HG03520 (cell line): ENCODE results near the gene TLE3.

Source experiments
- ATAC-seq: cut with Tn5 transposase; IDR thresholded peaks from one replicate; pipeline ENCODE4 v1.9.1; 2021; ENCODE audit warnings: mild to moderate bottlenecking, moderate library complexity; ENCODE audit not compliant: unreplicated experiment

The TLE3 gene

GRCh38 chr15:70066004-70066403 is 31.7 kb downstream of the TLE3 start:
- no peak for ATAC-seq

GRCh38 chr15:70065006-70065722 is 32.6 kb downstream of the TLE3 start:
- no peak for ATAC-seq

DNA sequence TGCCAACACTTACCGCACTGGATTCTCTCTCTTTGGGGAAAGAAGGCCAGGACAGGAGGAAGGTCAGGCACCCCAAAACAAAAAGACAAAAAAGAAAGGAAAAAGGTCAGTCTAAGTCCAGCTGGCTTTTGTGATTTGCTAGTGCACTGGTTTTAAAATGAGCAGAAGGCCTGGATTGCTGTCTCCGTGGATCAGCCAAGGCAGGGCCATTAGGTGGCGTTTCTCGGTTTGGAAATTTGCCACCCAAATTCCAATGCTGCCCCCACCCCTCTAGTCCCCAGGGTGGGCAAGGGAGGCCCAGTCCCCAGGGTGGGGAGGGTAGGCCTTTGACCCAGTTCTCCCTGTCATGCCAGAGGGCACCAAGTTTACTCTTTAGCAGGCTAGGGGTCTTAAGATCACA is 33.3 kb downstream of the TLE3 start:
- no peak for ATAC-seq

DNA sequence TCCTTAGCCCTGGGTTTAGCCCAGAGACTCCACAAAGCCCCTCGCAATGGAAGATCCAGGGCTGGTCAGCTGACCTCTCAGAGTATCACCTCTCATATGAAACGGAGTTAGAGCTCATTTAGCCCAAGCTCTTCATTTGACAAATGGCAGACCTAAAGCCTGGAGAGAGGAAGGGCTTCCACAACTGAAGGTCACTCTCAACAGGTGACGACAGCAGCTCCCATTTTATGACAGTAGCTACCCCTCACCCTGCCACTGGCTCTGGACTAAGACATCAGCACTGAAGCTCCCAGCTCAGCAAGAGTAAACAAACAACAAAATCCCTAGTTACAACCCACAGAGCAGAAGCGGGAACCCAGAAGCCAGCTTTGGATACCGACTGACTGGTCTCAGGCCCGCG is 33.7 kb downstream of the TLE3 start:
- ATAC-seq, result no peak

DNA sequence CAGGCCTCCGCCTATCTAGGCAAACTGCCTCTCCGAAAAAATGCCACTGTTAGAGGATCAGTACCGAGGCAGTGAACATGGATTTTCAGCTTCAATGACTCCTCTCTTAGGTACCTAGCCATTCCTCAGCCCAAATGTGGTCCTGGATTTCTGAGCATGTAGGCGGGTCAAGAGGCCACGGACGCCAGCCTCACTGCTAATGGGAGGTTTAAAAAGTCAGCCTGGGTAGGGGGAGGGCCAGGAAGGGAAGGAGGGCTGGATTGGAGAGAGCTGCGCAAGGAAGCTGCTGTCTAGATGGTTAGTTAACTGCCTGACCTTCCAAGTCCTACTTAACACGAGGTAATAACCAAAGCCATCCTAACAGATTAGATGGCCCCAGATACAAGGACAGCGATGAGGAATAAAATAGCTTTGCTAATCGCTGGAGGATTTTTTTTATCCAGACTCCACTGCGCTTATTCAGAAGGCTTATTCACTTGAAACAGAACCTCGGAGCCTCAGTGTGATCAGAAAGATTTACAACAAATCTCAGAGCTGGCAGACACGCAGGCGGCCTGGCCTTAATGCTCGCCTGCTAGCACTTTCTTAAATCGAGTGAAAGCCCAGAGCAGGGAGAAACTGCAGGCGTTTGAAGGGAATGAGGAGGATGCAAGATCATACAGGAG is 34.3 kb downstream of the TLE3 start:
- ATAC-seq, result no peak

- no peak for ATAC-seq
Measured at GRCh38 chr15:70062321-70062956, 35.3 kb downstream of the TLE3 start.

DNA sequence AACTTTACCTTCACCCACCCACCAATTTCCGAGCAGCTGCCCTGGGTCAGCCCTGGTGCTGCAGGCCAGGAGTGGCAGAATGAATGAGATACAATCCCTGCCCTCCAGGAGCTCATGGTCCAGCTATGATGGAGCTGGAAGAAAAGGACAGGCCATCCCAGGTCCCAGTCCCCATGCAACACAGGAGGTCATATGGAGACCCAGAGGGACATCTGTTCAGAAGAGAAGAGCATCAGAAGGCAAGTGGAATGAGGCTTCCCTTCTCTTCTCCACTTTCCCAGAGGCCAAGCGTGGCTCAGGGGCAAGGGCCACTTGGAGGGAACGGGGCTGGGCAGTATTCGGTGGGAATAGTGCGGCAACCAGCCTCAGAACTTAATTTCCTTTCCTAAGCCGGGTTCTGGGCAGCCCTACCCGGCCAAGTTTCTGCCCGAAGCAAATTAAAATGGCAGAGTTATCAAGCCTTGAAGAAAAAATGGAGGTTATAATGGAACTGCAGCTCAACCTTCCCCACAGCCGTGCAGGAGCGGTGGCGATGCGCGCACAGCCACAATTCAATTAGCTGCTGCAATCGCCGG is 35.9 kb downstream of the TLE3 start:
- no peak for ATAC-seq

DNA sequence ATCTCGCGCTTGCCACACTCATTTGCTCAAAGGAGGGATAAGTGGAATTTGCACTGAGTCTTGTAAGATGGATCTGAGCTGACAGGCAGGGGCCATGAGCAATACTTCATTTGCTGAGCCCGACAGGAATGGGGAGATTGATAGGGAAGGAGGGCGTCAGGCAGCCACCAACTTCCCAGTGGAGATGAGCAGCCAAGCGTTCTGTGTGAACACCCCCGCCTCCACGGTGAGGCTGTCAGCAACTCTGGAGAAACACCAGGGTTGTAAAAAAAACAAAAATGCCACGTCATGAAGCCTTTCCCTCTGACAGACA is 36.8 kb downstream of the TLE3 start:
- ATAC-seq, result no peak

DNA sequence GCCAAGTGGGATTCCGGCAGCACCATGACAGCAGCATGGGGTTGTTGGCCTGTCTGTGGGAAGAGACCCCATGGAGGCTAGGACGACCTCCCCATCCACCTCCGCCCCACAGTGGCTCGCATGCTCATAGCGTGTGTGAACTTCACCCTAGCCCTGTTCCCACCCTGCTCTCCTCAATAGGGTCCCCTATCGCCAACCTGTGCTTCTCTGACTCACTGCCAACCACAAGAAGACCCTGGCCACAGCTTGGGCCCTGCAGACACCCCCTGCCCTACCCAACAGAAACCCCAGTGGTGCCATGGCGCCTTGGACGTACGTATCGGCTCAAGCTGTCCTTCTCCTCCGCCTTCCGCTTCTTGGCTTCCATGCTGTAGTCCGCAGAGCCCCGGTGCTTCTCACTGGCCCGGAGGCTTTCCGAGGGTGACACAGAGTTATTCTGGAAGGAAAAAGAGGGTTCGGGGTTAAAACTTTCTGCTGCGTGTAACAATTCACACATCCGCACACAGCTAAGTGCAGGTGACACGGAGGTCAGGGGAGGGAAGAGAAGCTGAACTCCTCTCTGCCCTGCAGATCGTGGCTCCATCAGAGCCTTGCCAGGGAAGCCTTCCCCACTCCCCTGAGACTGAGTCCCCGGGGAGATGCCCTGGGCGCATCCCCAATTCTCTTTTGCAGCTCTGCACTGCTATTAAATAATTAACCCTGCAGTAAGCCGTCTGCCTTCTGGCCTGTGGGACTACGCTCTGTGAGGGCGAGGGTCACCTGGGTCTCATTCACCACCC is 37.3 kb downstream of the TLE3 start:
- no peak for ATAC-seq

DNA sequence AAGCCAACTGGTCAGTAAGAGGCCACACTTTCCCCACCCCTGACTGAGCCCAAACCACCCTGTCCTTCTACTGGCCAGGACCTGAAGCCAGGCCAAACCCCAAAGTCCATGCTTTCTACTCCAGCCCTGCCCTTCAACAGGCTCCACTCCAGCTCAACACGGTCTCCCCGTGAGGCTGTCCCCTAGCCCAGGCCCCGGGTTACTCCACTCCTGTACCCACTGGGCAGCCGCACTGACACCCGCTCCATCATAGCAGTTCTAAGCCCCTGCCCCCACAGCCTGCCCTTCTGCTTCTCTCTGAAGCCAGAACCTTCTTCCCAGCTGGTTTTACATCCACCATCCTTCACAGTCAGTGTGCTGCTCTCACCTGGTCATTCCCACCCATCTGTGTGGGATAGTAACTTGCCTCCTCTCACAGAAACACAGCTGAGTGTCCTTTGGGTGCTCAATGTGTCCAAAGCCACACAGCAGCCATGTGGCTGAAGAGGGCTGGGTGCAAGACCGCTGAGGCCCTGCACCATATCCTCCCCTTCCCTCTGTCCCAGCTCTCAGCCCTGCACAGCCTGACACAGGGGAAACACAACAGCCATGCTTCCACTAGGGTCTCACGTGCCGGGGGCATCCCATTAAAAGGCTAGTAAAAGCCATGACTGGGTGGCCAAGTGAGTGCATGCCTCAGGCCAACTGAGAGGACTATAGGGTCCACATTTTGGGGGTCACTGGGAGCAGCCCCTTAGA is 38.1 kb downstream of the TLE3 start:
- ATAC-seq, result no peak

GRCh38 chr15:70058642-70059360 is 38.9 kb downstream of the TLE3 start:
- ATAC-seq, result no peak

DNA sequence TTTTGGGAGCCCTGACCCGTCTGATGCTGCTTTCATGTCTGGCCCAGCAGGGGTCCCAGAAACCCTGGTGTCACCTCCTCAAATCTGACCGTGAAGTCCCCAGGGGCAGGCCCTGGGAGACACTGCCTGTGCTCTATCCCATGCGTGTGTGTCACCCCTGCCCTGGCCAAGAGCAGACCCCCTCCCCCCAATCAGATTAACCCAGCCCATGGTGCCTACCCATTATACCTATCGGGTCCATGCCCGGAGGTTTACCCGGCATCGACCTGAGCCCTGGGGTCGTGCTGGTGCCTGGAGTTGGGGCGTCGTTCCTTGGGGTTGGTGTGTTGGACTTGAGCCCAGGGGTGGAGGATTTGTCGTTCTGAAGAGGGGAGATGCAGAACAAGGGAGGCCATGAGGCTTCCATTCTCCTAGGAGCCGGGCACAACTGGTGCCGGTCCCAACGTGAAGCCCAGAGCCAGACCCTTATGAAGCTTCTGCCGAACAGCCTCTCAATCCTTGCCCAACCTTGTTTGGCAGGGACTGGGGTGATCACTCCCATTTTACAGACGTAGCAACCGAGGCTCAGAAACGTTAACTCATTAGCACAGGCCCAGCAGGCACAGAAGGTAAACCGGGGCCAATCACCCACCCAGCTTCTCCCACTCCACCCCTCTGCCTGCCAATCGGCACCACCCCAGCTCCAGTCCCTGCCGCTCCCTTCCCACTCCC is 39.6 kb downstream of the TLE3 start:
- no peak for ATAC-seq

DNA sequence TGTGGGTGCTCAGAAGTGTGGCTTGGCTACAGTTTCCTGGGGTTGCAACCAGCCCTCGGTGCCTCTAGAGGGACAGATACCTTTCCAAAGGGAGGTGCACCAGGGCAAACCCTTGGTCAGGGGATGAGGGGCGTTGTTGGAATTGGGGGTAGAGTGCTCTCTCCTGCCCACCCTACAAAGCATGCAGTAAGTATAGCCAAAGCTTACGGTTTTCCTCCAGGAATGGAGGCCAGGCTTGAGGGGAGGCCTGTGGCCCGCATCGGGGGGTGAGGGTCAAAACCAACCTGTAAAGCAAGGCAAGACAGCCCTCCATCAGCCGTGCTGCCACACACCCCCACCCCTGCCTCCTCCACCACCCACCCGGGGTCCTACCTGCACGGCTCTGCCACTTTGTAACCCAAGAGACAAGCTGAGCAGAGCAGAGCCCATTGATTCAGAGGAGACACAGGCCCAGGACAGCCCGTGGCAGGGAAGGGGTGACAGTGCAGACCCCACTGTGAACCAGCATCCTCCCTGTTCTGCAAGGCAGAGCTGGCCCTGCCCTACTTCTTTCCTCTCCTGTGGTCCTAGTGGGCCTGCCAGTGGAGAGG is 41.5 kb downstream of the TLE3 start:
- ATAC-seq, result no peak

DNA sequence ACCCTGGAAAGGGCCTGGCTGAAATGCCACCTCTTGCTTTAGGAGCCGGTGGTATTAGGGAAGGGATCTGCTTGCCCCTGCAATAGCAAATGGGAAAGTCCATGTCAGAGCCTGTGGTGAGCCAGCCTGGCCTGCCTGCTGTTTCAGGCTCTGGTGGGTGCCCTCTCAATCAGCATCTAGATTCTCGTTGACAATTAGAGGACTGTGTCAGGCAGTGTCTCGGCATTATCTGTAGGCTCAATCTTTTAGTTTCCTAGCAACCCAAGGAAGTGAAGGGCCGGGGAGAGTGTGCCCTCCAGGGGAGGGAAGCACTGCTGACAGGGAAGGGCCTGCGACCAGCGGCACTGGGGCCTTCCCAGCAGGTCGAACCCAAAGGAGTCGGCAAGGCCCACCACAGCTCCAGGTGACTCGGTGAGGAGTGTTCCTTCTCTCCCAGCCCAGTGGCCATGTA is 42.1 kb downstream of the TLE3 start:
- ATAC-seq, result no peak

- ATAC-seq, result no peak
Measured at GRCh38 chr15:70054884-70055387, 42.8 kb downstream of the TLE3 start.

DNA sequence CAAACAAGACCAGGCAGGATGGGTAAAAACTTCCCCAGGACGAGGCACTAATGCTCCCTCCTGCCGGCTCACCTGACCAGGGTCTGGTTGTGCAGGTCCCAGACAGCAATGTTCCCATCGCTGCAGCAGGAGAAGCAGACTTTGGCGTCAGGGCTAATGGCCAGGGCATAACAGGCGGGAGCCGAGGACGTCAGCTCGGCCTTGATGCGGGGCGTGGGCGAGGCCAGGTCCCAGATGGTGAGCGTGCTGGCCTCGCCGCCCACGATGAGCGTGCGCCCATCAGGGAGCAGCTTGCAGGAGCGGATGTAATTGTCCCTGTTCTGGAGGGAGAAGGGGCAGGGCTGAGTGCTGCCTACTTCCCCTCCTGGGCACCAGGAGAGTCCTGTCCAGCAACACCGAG is 43.4 kb downstream of the TLE3 start:
- no peak for ATAC-seq

GRCh38 chr15:70053716-70054229 is 43.9 kb downstream of the TLE3 start:
- no peak for ATAC-seq

DNA sequence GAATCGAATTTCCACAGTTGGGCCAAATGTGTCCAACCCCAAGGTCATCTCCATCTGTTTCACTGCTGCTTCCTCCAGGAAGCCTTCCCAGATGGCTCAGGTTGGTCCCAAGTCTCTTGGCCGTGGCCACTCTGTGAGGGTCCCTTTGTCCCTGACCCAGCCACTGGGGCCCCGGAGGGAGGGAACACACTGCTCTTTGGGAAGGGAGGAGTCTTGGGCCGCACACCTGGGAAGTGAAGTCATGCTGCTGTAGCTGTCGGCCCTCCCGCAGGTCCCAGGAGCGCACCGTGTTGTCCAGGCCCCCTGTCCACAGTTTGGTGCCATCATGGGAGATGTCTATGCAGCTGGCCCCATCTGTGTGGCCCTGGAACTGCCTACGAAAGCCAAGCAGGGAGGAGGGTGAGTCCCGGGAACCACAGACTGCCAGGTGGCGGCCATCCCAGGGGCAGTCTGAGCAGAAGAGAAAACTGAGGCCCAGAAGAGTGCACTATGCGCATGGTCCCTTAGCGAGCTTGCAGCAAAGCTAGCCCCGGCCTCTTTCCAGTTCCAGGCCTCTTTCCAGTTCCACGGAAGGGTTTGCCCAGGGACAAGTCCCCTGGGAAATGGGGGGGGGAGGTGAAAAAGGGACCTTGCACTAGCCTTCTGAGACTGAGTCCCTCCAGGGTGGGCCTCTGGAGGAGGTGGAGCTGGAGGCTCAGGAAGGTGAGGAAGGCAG is 44.6 kb downstream of the TLE3 start:
- no peak for ATAC-seq
